ENCODE data around the gene TRIL. TPM values are rescaled to one million over a fixed set of nuclear protein-coding genes. Genes with fewer than 3 reads are reported as not detected.

Gene TRIL, protein sequence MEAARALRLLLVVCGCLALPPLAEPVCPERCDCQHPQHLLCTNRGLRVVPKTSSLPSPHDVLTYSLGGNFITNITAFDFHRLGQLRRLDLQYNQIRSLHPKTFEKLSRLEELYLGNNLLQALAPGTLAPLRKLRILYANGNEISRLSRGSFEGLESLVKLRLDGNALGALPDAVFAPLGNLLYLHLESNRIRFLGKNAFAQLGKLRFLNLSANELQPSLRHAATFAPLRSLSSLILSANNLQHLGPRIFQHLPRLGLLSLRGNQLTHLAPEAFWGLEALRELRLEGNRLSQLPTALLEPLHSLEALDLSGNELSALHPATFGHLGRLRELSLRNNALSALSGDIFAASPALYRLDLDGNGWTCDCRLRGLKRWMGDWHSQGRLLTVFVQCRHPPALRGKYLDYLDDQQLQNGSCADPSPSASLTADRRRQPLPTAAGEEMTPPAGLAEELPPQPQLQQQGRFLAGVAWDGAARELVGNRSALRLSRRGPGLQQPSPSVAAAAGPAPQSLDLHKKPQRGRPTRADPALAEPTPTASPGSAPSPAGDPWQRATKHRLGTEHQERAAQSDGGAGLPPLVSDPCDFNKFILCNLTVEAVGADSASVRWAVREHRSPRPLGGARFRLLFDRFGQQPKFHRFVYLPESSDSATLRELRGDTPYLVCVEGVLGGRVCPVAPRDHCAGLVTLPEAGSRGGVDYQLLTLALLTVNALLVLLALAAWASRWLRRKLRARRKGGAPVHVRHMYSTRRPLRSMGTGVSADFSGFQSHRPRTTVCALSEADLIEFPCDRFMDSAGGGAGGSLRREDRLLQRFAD
- polyA plus RNA-seq (ENCODE audit: insufficient read length in 4 of 4), result 100 to 1,000 TPM in 1 of 4 donors, 10 to 100 TPM in 3; 53.3 to 155 (median 64.3) TPM

DNA sequence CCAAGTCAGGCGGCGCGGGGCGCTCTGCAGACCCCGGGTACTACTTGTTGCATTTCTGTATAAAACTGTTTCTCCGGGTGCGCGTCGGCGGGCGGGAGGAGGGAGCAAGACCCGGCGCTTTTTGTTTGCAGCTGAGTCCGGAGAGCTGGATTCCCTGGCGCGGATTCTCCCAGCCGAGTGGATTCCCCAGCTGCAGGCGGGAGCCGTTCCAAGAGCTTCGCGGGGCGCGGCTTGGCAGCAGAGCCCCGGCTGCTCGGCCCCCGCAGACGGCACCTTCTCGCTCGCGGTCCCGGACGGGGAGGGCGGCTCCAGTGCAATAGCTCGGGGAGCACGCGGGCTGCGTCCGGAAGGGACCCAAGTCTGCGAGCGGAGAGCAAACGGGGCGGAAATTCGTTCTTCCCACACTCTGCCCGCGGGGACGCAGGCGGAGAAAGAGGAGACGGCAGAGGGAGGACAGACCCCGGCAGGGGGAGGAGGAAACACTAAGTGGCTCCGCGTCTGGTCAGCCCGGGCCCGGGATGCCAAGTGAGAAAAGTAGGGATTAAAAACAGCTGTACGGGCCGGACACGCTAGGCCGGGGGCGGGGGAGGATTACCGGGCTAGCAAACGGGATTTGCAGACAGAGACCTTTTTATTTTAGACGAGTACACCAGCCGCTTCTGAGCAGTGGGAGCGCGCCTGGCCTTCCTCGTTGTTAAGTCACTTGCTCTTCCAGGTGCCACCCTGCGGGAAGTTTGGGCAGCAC, at the start of gene TRIL:
Gene TRIL (minus strand): TSS at position 96 of the 745 bp plus-strand sequence. CDS start 284 bp downstream, outside the sequence.
- peak; percentile 62 to 71 (median 68) for DNase-seq (ENCODE audit: low read depth in 4 of 4, low spot score in 3 of 4)

- no peak for DNase-seq (ENCODE audit: low read depth in 4 of 4, low spot score in 3 of 4)
These were observed 49.0 kb upstream of the TRIL start for GRCh38 chr7:29007127-29007526.

- no peak for DNase-seq (ENCODE audit: low read depth in 4 of 4, low spot score in 3 of 4)
These were observed 47.7 kb upstream of the TRIL start for GRCh38 chr7:29005829-29006228.

- no peak for DNase-seq (ENCODE audit: low read depth in 4 of 4, low spot score in 3 of 4)
These were observed 47.3 kb upstream of the TRIL start for GRCh38 chr7:29005406-29005805.

GRCh38 chr7:29003703-29004102, 45.6 kb upstream of the TRIL start:
- DNase-seq (ENCODE audit: low read depth in 4 of 4, low spot score in 3 of 4), result no peak

DNA sequence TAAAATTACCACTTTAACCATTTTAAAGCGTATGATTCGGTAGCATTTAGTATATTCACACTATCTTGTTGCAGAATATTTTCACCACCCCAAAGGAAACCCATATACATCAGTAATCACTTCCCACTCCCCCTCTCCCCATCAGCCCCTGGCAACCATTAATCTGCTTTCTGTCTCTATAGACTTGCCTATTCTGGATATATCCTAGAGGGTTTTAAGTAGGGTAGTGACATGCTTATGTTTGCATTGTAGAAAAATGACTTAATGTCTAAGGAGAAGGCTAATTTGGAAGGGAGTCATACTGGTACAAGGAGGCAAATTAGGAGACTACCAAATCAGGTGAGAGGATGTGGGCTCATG, 42.6 kb upstream of the TRIL start:
- DNase-seq (ENCODE audit: low read depth in 4 of 4, low spot score in 3 of 4), result no peak

DNA sequence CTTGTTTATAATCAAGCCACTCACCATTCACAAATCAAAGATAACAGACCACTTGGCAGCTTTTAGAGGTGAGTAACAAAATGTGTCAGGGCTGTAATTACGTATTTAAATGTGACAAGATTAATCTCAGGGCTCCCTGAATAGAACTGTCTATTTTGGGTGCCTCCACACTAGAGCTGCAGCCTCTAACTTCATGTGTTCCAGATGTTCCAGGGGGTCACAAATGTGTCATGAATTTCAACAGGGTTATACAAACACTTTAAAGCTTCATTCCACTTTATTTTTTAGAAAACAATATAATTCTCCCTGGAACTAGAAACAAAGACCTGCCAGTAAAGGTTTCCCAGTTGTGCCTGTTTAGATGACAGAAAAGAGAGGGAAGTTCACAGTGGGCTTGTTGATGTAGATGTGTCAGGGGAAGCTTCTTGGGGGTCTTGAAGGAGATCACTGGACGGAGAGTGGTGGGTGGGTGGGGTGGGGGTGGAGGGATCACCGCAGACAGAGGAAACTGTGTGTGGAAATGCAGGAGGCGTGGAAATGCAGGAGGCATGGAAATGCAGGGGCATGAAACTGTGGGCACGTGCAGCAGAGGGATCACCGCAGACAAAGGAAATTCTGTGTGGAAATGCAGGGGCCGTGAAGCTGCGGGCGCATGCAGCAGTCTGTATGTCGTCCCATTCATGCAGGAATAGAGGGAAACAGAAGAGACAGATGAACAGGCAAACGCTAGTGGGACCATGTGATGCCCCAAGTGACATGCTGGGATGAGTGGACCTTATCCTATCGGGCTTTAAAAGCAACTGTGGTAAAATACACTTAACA, 42.0 kb upstream of the TRIL start:
- no peak for DNase-seq (ENCODE audit: low read depth in 4 of 4, low spot score in 3 of 4)

- no peak for DNase-seq (ENCODE audit: low read depth in 4 of 4, low spot score in 3 of 4)
These were observed 41.3 kb upstream of the TRIL start for GRCh38 chr7:28999427-28999826.

DNA sequence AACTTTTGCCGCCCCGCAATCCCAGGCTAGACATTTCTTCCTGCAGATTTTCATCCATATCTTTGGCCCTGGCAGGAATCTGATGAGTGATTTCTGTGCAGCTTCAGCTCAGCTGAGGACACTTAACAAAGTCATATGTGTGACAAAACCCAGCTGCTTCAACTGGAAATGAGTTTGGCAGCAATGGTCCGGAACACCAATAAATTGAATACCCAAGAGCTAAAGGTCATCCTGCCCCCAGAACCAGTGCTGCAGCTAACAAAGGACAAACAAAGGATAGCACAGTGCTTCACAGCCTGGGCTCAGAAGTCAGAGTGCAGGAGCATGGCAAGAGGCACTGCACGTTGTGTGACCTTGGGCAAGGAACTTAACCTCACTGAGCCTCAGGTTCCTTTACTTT, 40.0 kb upstream of the TRIL start:
- no peak for DNase-seq (ENCODE audit: low read depth in 4 of 4, low spot score in 3 of 4)

- no peak for DNase-seq (ENCODE audit: low read depth in 4 of 4, low spot score in 3 of 4)
These were observed 38.7 kb upstream of the TRIL start for GRCh38 chr7:28996836-28997235.

DNA sequence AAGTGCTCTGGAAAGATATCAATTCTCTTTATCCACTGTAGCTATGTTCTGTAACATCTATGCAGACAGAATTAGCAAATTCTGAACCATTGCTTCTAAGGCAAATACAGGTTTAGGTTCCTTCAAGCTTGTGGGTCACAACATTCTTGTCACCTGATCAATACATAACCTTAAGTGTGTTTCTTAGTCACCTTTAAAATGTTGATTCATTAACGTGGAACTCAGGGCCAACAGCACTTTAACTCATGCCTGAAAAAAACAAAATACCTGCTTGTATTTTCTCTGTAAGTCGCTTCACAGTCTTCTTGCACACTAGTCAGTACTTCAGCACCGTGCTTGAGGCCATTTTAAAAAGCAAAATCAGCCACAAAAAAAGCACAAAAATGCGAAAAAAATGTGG, 35.2 kb upstream of the TRIL start:
- no peak for DNase-seq (ENCODE audit: low read depth in 4 of 4, low spot score in 3 of 4)

DNA sequence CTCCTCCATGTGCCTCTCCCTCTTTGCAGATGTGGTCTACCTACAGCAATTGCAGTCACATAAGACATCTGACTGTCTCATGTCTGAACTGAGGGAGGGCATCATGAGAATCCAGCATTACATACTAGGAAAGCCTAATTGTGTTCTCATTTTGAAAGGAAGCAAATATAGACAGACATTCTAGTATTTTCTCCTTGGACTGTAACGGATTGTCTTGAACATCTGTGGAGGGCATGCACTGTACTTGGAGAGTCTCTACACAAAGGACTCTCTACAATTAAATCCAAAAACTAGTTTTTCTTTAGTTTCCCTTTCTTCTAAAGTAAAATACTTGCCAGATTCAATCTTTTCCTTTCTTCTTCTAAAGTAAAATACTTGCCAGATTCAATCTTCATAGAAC, 34.7 kb upstream of the TRIL start:
- no peak for DNase-seq (ENCODE audit: low read depth in 4 of 4, low spot score in 3 of 4)

- no peak for DNase-seq (ENCODE audit: low read depth in 4 of 4, low spot score in 3 of 4)
These were observed 32.2 kb upstream of the TRIL start for GRCh38 chr7:28990200-28990960.

DNA sequence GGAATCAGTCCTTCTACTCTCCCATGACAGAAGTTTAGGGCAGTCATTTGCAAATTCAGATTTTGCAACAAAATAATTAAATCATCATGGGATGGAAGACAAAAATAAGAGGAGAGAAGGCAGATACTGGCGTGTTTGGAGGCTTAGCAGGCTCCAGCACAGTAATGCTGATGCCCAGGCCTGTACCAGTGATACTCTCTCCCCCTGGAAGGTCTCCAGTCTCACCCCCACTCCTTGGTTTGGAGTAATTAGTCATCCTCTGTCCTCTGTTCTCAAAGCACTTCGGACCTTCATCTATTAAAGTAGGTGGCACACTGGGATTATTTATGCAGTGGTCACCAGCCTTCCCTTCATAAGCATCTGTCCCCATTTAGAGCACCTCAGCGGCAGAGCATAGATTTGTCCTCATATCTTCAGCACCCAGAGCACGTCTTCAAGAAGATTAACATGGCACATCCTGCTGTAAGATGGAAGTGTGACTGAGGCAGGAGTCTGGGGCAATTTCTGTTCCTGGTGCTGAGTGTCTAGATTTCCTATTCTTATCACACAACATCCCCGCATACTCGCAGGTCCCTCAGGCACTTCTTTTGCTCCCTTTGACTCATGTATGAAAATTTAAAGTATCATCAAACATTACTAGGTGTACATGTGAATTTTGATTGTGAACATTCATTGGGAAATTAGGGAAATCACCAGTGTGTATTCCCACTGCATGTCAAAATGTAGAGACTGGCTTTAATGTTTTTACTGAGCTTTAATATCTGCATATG, 31.3 kb upstream of the TRIL start:
- DNase-seq (ENCODE audit: low read depth in 4 of 4, low spot score in 3 of 4), result no peak

DNA sequence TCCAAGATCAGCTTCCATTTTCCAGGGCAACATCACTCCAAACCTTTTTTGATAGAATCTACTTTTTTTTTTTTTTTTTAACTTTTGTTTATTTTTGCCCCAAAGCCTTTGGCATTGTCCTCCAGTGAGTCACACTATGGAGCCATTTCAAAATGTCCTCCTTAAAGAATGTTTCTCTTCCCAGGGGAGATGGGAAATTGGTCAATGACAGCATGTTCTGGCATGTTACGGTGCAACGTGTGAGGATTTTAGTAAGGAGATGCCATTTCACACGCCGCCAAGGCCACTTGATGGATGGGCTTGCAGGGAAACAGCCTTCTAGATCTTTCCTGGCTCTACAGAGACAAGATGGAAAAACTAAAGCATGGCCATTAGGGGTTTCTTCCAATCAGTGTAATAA, 30.7 kb upstream of the TRIL start:
- no peak for DNase-seq (ENCODE audit: low read depth in 4 of 4, low spot score in 3 of 4)

GRCh38 chr7:28988091-28988490, 30.0 kb upstream of the TRIL start:
- DNase-seq (ENCODE audit: low read depth in 4 of 4, low spot score in 3 of 4), result no peak

GRCh38 chr7:28986765-28987110, 28.6 kb upstream of the TRIL start:
- no peak for DNase-seq (ENCODE audit: low read depth in 4 of 4, low spot score in 3 of 4)

- DNase-seq (ENCODE audit: low read depth in 4 of 4, low spot score in 3 of 4), result no peak
These were observed 28.1 kb upstream of the TRIL start for GRCh38 chr7:28986028-28986764.

Measured in left renal pelvis (tissue), 4 donors.